Measurements from ENCODE around the gene CCNL2. TPM values are rescaled to one million over a fixed set of nuclear protein-coding genes. Genes with fewer than 3 reads are reported as not detected.

CCNL2 gene
- total and polyA plus RNA-seq, 2 of the 13 experiments (the other 11 are each of a cell fraction or from before 2014, with no cell fraction given), result 105 to 340 TPM

GRCh38 chr1:1441002-1441888 lies 42.1 kb upstream of the CCNL2 start (continued):
- TF ChIP-seq MLXIP (CRISPR knock-in tag; IDR thresholded peaks at IDR 0.05; ENCODE audit: borderline replicate concordance), result peak; percentile 94
- no peak for TF ChIP-seq ZNF850 (CRISPR knock-in tag; conservative IDR thresholded peaks at IDR 0.05)
- peak; percentile 44 for TF ChIP-seq RXRB (CRISPR knock-in tag; IDR thresholded peaks at IDR 0.05; ENCODE audit: borderline replicate concordance)
- no peak; the same call in 1 of the 2 replicates for TF ChIP-seq ARNT2 (CRISPR knock-in tag; IDR thresholded peaks at IDR 0.05; ENCODE audit: low read depth)
- no peak for TF ChIP-seq NCOA5 (CRISPR knock-in tag; IDR thresholded peaks at IDR 0.05)
- TF ChIP-seq GABPB1 (CRISPR knock-in tag; IDR thresholded peaks at IDR 0.05), result peak; percentile 78
- no peak for TF ChIP-seq ZNF101 (CRISPR knock-in tag; IDR thresholded peaks at IDR 0.05; ENCODE audit: borderline replicate concordance, low read depth)
- peak; percentile 80; the same call in 1 of the 2 replicates for TF ChIP-seq ZSCAN29 (CRISPR knock-in tag; conservative IDR thresholded peaks at IDR 0.05)
- peak; percentile 73; the same call in 1 of the 2 replicates for TF ChIP-seq ZBTB3 (CRISPR knock-in tag; IDR thresholded peaks at IDR 0.05; ENCODE audit: borderline replicate concordance, low read depth)
- TF ChIP-seq ARID4A (CRISPR knock-in tag; IDR thresholded peaks at IDR 0.05; ENCODE audit: borderline replicate concordance), result peak; percentile 76; the same call in 1 of the 2 replicates
- TF ChIP-seq IRF9 (CRISPR knock-in tag; IDR thresholded peaks at IDR 0.05; ENCODE audit: borderline replicate concordance), result peak; percentile 58; the same call in 1 of the 2 replicates
- no peak for TF ChIP-seq TBL1XR1 (IDR thresholded peaks at IDR 0.05; ENCODE audit: borderline replicate concordance, low read length, partially characterized antibody)
- TF ChIP-seq KAT2B (IDR thresholded peaks at IDR 0.05; ENCODE audit: borderline replicate concordance, low read depth, low read length), result no peak
- no peak for TF ChIP-seq ELF3 (CRISPR knock-in tag; IDR thresholded peaks at IDR 0.05)
- TF ChIP-seq ZNF33A (CRISPR knock-in tag; IDR thresholded peaks at IDR 0.05; ENCODE audit: borderline replicate concordance), result no peak
- TF ChIP-seq HMG20B (CRISPR knock-in tag; conservative IDR thresholded peaks at IDR 0.05), result no peak
- peak; percentile 4; the same call in 1 of the 2 replicates for TF ChIP-seq THRA (CRISPR knock-in tag; IDR thresholded peaks at IDR 0.05; ENCODE audit: borderline replicate concordance)
- peak; percentile 78 for TF ChIP-seq BORCS8-MEF2B (CRISPR knock-in tag; IDR thresholded peaks at IDR 0.05)
